Bronchus fibroblast of lung (primary cell): ENCODE results near the gene CD38. TPM values are rescaled to one million over a fixed set of nuclear protein-coding genes. Genes with fewer than 3 reads are reported as not detected.

Experiments
- total RNA-seq: library from RNA; depleted of rRNA; stranded (reverse); fragments of >200 nt; gene quantifications from 2 replicates; pipeline ENCODE4 v1.2.3, GENCODE V29; 2015

The CD38 gene
- total RNA-seq: under 0.01 TPM in 1 of 2 replicates, not detected in the other

GRCh38 chr4:15778289-15779241 lies at the start of gene CD38:
Gene CD38, plus strand, starts transcription at chr4:15778328. Its CDS starts 87 bp downstream, at chr4:15778415.

Other genes with a start within 250 kb of the CD38 start
- gene FBXL5, start 123.0 kb upstream of the CD38 start, total RNA-seq: 55.4 and 62.7 TPM in 2 replicates
- gene FAM200B, start 96.5 kb upstream of the CD38 start, total RNA-seq: 28.4 and 29.6 TPM in 2 replicates
- 9.2 and 9.4 TPM in 2 replicates for gene BST1, start 75.3 kb upstream of the CD38 start, total RNA-seq
- gene FGFBP1, start 160.4 kb downstream of the CD38 start, total RNA-seq: not detected in 2 replicates
- not detected in 2 replicates for gene FGFBP2, start 184.8 kb downstream of the CD38 start, total RNA-seq